ENCODE results near the gene PMPCA.
"Not testable (repeated sequence)": the region's sequence is repeated elsewhere in the genome, so short reads cannot be mapped to it uniquely, and the experiment has no call there.

PMPCA gene

GRCh38 chr9:136422876-136423275 lies 12.4 kb downstream of the PMPCA start:
- Histone ChIP-seq H3K27ac (ENCODE audit: low read depth, low read length) (no peak overlapping the region), H3K4me3 (ENCODE audit: low read length) (no peak overlapping the region), H3K4me1 (ENCODE audit: insufficient read depth, low read length) (no peaks in the 10 kb centered on the region), H3K9me3 (ENCODE audit: insufficient read depth, low read depth, low read length) (no peaks in the 10 kb centered on the region), H3K27me3 (ENCODE audit: insufficient read depth, low read length) (no peaks in the 10 kb centered on the region), H3K9ac (ENCODE audit: low read depth, low read length) (no peak overlapping the region), H3K36me3 (ENCODE audit: insufficient read depth, low read length) (peaks cover 68% of the 10 kb centered on the region)
- WGBS = 96% methylated on average over 26 of the region's 26 CpGs

DNA sequence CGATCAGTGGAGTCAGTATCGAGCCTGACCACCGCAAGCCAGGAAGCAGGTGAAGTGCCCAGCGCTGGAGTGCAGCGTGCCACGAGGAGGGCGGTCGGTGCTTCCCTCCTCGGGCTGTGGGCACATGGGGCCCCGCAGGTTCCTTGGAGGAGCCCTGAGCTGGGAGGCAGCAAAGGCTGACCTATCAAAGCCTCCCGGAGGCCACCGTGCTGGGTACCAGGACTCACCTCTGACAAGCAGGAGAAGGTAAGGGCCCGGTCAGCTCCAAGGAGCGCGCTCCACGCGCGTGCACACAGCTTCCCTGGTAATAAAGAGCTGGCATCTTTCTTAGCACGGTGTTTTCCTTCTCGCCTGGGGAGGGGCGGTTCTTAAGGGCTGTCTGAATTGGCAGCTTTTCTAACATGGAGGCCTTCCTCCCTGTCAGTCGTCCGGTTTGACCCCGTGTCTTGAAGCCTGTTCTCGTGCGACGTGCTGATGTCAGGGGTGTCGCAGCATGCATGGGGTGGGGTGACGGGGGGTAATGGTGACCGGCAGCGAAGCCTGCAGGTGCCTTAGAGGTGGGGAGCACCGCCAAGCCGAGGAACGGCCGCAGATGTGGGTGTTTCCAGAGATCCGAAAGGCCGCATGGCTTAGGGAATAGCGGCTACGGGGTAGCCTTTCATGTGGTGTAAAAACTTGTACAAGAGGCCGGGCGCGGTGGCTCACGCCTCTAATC lies 13.1 kb downstream of the PMPCA start:
- Histone ChIP-seq H3K27me3 (ENCODE audit: insufficient read depth, low read length) (no peaks in the 10 kb centered on the region), H3K4me1 (ENCODE audit: insufficient read depth, low read length) (no peaks in the 10 kb centered on the region), H3K9me3 (ENCODE audit: insufficient read depth, low read depth, low read length) (no peaks in the 10 kb centered on the region), H3K9ac (ENCODE audit: low read depth, low read length) (no peak overlapping the region), H3K4me3 (ENCODE audit: low read length) (no peak overlapping the region), H3K27ac (ENCODE audit: low read depth, low read length) (no peak overlapping the region), H3K36me3 (ENCODE audit: insufficient read depth, low read length) (peaks cover 61% of the 10 kb centered on the region)
- 90% methylated on average over 43 of the region's 43 CpGs for WGBS

DNA sequence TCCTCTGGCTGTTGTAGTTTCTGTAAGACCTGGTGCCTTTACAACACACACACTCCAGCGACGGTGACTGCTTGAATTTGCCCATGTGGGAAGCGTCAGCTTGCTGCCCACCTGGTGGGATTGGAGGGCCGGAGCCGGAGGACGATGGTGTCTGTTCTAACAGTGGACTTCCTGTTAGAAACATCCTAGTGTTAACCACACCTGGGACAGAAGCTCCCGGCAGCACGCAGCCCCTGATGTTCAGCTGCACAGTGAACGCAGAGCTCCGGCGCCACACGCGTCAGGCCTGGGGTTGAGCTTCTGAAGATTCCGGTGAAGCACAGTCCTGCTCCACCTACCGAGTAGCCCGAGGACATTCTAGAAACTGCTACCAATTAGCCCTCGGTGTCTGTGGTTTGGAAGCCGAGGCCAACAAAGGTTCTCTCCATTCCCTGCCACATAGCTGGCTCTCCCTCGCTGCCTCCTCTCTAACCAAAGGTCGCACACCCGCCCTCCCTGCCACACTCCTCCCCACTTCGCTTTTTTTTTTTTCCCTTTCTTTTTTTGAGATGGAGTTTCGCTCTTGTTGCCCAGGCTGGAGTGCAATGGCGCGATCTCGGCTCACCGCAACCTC lies 14.4 kb downstream of the PMPCA start:
- peaks cover 58% of the 10 kb centered on the region for H3K36me3 ChIP-seq (ENCODE audit: insufficient read depth, low read length)
- no peak overlapping the region for H3K27ac ChIP-seq (ENCODE audit: low read depth, low read length)
- H3K4me3 ChIP-seq (ENCODE audit: low read length) = no peak overlapping the region
- H3K27me3 ChIP-seq (ENCODE audit: insufficient read depth, low read length) = no peaks in the 10 kb centered on the region
- H3K4me1 ChIP-seq (ENCODE audit: insufficient read depth, low read length) = no peaks in the 10 kb centered on the region
- no peaks in the 10 kb centered on the region for H3K9me3 ChIP-seq (ENCODE audit: insufficient read depth, low read depth, low read length)
- no peak overlapping the region for H3K9ac ChIP-seq (ENCODE audit: low read depth, low read length)
- 91% methylated on average over 27 of the region's 27 CpGs for WGBS

DNA sequence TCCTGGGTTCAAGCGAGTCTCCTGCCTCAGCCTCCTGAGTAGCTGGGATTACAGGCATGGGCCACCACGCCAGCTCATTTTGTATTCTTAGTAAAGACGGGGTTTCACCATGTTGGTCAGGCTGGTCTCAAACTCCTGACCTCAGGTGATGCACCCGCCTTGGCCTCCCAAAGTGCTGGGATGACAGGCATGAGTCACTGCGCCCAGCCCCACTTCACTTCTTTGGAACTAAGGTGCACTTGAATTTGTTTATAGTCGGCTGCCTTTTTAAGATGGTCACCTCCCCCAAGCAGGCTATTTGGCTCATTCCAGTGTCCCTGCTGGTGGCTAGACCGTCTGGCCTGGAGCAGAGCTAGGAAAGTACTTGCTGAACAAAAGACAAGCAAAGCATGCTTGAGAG lies 14.9 kb downstream of the PMPCA start:
- not testable (repeated sequence) for H3K4me1 ChIP-seq (ENCODE audit: insufficient read depth, low read length); H3K27ac ChIP-seq (ENCODE audit: low read depth, low read length); H3K9ac ChIP-seq (ENCODE audit: low read depth, low read length); H3K9me3 ChIP-seq (ENCODE audit: insufficient read depth, low read depth, low read length); H3K27me3 ChIP-seq (ENCODE audit: insufficient read depth, low read length); H3K4me3 ChIP-seq (ENCODE audit: low read length)
- peaks cover 58% of the 10 kb centered on the region for H3K36me3 ChIP-seq (ENCODE audit: insufficient read depth, low read length)
- 92% methylated on average over 7 of the region's 7 CpGs for WGBS

DNA sequence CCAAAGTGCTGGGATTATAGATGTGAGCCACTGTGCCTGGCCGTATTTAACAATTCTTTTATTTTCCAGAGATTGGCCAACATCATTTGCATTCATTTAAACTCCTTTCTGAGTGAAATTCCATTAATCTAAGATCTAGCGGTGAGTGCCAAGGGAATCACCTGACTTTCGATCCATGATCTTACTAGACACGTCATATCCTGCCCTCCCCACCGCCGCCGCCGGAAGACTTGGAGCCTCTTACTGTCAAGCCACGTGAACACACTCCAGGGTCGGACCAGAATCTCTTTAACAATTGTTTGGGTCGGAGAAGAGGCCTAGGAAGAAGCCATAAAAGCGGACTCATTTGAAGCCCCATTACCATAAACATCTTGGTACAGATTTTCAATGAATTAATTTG lies 16.3 kb downstream of the PMPCA start:
- H3K27me3 ChIP-seq (ENCODE audit: insufficient read depth, low read length) = no peaks in the 10 kb centered on the region
- WGBS = 96% methylated on average over 12 of the region's 12 CpGs
- H3K4me3 ChIP-seq (ENCODE audit: low read length) = no peak overlapping the region
- H3K9ac ChIP-seq (ENCODE audit: low read depth, low read length) = no peak overlapping the region
- H3K4me1 ChIP-seq (ENCODE audit: insufficient read depth, low read length) = no peaks in the 10 kb centered on the region
- H3K36me3 ChIP-seq (ENCODE audit: insufficient read depth, low read length) = peaks cover 51% of the 10 kb centered on the region
- no peaks in the 10 kb centered on the region for H3K9me3 ChIP-seq (ENCODE audit: insufficient read depth, low read depth, low read length)
- H3K27ac ChIP-seq (ENCODE audit: low read depth, low read length) = no peak overlapping the region

DNA sequence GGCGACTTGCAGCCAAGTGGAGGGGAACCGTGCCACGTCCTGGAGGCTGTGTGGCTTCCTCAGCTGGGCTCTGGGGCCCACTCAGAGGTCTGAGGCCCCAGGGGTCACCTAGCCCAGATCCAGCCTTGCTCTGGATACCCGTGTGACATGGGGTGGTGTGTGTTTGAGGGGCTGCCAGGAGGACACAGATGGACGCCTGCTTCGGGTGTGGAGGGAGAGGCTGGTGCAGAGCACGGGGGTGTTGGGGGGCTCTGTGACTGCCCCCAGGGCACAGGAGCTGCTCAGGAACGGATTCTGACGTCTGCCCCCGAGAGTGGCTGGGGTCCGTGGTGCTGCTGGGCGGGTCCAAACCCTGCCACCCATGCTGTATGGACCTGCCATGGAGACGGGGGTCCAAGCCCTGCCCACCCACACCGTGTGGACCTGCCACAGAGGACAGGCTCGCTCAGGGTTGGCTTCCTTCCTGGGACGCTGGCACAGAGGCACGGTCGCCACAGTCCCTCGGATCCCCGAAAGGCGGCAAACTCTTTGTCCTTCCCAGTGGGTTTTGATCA lies 18.7 kb downstream of the PMPCA start:
- H3K27me3 ChIP-seq (ENCODE audit: insufficient read depth, low read length) = no peaks in the 10 kb centered on the region
- no peak overlapping the region for H3K9ac ChIP-seq (ENCODE audit: low read depth, low read length)
- H3K27ac ChIP-seq (ENCODE audit: low read depth, low read length) = no peak overlapping the region
- no peaks in the 10 kb centered on the region for H3K4me1 ChIP-seq (ENCODE audit: insufficient read depth, low read length)
- H3K36me3 ChIP-seq (ENCODE audit: insufficient read depth, low read length) = peaks cover 29% of the 10 kb centered on the region
- 91% methylated on average over 21 of the region's 21 CpGs for WGBS
- no peak overlapping the region for H3K4me3 ChIP-seq (ENCODE audit: low read length)
- no peaks in the 10 kb centered on the region for H3K9me3 ChIP-seq (ENCODE audit: insufficient read depth, low read depth, low read length)

DNA sequence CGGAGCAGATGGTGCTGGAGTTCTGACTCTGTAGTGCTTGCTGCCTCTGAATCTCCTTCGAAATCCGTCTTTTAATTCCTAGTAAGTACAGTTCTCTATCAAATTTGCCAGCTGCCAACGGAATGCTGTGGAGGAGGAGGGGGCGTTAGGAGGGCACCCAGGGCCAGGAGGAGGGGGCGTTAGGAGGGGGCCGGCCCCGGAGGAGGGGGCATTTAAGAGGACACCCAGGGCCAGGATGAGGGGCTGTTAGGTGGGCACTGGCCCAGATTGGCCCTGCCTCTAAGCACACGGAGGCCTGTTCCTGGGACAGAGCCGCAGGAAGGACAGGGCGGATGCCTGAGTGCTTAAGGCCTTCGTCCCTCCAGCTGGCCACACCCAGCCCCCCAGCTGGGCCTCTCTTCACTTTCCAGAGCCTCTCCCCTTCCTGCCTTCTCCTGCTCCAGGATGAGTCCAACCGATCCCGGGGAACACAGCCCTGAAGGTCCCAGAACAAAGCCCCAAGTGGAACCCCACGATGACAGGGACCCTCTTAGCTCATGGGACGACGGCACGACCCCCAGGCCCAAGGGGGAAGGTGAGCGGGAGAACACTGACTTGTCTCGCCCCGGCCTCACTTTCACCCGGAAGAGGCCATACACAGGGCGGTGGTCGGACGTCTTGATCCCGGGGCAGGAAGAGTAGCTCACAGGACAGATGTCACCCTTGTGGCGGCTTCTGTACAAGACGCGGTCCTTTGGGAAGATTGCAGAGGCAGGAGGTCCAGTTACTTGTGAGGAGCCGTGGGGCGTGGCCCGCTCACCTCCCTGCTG lies 19.4 kb downstream of the PMPCA start:
- H3K4me1 ChIP-seq (ENCODE audit: insufficient read depth, low read length) = no peaks in the 10 kb centered on the region
- no peak overlapping the region for H3K27ac ChIP-seq (ENCODE audit: low read depth, low read length)
- H3K9me3 ChIP-seq (ENCODE audit: insufficient read depth, low read depth, low read length) = no peaks in the 10 kb centered on the region
- H3K27me3 ChIP-seq (ENCODE audit: insufficient read depth, low read length) = no peaks in the 10 kb centered on the region
- WGBS = 96% methylated on average over 32 of the region's 32 CpGs
- no peak overlapping the region for H3K4me3 ChIP-seq (ENCODE audit: low read length)
- H3K36me3 ChIP-seq (ENCODE audit: insufficient read depth, low read length) = peaks cover 22% of the 10 kb centered on the region
- H3K9ac ChIP-seq (ENCODE audit: low read depth, low read length) = no peak overlapping the region

DNA sequence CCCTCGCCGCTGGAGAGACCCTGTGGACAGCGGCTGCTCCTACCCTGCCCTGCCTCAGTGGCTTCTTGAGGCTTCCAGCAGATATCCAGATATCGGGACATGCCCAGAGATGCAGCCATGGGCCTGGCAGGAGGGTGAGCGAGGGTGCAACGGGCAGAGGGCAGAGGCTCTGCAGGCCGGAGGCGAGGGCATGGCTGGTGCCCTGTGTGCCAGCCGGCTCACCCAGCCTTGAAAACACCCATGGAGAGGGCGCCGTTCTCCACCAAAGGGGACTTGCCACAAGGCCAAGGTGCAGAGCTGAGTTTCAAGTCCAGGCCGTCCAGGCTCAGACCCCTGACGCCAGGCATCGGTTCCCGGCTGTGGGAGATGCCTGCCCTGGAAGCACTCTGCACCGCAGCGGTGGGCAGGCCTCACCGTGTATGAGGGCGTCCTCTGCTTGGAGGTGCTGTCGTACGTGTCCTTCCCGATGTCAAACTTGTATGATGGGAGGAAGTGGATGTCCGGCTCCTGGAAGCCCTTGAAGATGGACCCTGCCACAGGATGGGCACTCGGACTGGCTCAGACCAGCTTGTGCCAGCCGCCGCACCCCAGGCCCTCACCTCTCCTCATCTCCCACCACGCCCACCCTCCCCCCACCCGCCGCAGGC lies 20.3 kb downstream of the PMPCA start:
- no peak overlapping the region for H3K27ac ChIP-seq (ENCODE audit: low read depth, low read length)
- H3K36me3 ChIP-seq (ENCODE audit: insufficient read depth, low read length) = peaks cover 20% of the 10 kb centered on the region
- no peak overlapping the region for H3K9ac ChIP-seq (ENCODE audit: low read depth, low read length)
- H3K9me3 ChIP-seq (ENCODE audit: insufficient read depth, low read depth, low read length) = no peaks in the 10 kb centered on the region
- no peaks in the 10 kb centered on the region for H3K4me1 ChIP-seq (ENCODE audit: insufficient read depth, low read length)
- 96% methylated on average over 24 of the region's 29 CpGs for WGBS
- no peaks in the 10 kb centered on the region for H3K27me3 ChIP-seq (ENCODE audit: insufficient read depth, low read length)
- H3K4me3 ChIP-seq (ENCODE audit: low read length) = no peak overlapping the region

DNA sequence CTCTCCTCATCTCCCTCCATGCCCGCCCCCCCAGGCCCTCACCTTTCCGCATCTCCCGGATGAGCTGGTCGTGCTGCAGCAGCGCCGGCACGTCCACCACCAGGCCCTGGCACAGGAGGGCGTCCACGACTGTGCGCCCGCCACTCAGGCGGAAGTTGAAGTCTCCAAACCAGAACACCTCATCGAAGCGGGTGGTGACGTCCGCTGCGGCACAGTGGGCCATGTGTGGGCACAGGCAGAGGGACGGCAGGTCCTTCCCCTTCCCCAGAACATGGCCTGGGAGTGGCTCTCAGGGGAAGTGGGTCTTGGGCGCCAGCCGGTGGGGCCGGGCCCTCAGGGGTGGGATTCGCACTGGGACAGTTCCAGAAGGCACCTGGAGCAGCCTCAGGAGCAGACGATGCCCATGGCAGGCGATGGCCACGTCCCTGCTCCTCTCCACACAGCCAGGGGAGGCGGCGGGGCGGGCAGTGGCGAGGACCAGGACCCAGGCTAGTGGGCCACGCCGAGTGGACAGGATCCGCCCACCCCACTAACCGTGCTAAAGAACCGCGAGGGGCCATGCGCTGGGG lies 21.4 kb downstream of the PMPCA start:
- Histone ChIP-seq H3K9me3 (ENCODE audit: insufficient read depth, low read depth, low read length) (no peaks in the 10 kb centered on the region), H3K9ac (ENCODE audit: low read depth, low read length) (no peak overlapping the region), H3K27me3 (ENCODE audit: insufficient read depth, low read length) (no peaks in the 10 kb centered on the region), H3K4me3 (ENCODE audit: low read length) (no peak overlapping the region), H3K36me3 (ENCODE audit: insufficient read depth, low read length) (peaks cover 20% of the 10 kb centered on the region), H3K4me1 (ENCODE audit: insufficient read depth, low read length) (no peaks in the 10 kb centered on the region), H3K27ac (ENCODE audit: low read depth, low read length) (no peak overlapping the region)
- 97% methylated on average over 36 of the region's 36 CpGs for WGBS

GRCh38 chr9:136432591-136432990 lies 22.1 kb downstream of the PMPCA start:
- WGBS = 85% methylated on average over 26 of the region's 26 CpGs
- H3K27ac ChIP-seq (ENCODE audit: low read depth, low read length) = no peak overlapping the region
- no peak overlapping the region for H3K9ac ChIP-seq (ENCODE audit: low read depth, low read length)
- no peak overlapping the region for H3K4me3 ChIP-seq (ENCODE audit: low read length)
- H3K9me3 ChIP-seq (ENCODE audit: insufficient read depth, low read depth, low read length) = no peaks in the 10 kb centered on the region
- peaks cover 2% of the 10 kb centered on the region; the same call in 1 of the 2 replicates for H3K4me1 ChIP-seq (ENCODE audit: insufficient read depth, low read length)
- H3K27me3 ChIP-seq (ENCODE audit: insufficient read depth, low read length) = no peaks in the 10 kb centered on the region
- peaks cover 20% of the 10 kb centered on the region for H3K36me3 ChIP-seq (ENCODE audit: insufficient read depth, low read length)

All from HUES64 (cell line).